Endothelial cell of hepatic sinusoid (primary cell): ENCODE data around the gene MNT.
"Not testable (repeated sequence)": the region's sequence is repeated elsewhere in the genome, so short reads cannot be mapped to it uniquely, and the experiment has no call there.

Source experiments
- in situ Hi-C: cut with HindIII; loops from 2 replicates; pipeline ENCODE4 v1.10.0; 2017; ENCODE audit warnings: low sequenced_read_pairs

The MNT gene, protein sequence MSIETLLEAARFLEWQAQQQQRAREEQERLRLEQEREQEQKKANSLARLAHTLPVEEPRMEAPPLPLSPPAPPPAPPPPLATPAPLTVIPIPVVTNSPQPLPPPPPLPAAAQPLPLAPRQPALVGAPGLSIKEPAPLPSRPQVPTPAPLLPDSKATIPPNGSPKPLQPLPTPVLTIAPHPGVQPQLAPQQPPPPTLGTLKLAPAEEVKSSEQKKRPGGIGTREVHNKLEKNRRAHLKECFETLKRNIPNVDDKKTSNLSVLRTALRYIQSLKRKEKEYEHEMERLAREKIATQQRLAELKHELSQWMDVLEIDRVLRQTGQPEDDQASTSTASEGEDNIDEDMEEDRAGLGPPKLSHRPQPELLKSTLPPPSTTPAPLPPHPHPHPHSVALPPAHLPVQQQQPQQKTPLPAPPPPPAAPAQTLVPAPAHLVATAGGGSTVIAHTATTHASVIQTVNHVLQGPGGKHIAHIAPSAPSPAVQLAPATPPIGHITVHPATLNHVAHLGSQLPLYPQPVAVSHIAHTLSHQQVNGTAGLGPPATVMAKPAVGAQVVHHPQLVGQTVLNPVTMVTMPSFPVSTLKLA

DNA sequence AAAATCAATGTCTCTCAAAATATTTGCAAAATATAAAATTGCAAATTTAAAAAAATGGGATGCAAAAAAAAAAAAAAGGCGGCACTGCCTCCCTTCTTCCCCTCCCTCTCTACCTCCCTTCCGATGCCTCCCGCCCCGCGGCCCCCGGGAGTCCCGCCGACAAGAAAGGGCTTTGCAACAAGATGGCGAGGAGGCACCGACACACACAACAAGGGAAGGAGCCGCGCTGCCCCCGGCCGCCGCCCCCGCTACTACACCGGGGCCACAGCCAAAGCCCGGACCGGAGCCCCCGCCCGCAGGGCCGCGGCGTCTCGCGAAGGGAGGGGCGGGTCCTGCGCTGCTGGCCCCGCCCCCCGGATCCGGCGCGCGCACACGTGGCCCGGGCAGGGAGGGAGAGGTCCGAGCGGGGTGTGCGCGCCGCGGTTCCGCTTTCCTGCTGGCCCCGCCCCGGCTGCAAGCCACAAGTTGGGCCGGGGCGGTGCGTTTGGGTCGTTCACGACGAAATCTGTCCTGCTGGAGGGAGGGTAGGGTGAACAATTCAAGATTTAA lies at the start of gene MNT:
Gene MNT (minus strand): TSS at position 184 of the 549 bp plus-strand sequence. CDS start 348 bp downstream, outside the sequence.
- in situ Hi-C loops = no loop called here

DNA sequence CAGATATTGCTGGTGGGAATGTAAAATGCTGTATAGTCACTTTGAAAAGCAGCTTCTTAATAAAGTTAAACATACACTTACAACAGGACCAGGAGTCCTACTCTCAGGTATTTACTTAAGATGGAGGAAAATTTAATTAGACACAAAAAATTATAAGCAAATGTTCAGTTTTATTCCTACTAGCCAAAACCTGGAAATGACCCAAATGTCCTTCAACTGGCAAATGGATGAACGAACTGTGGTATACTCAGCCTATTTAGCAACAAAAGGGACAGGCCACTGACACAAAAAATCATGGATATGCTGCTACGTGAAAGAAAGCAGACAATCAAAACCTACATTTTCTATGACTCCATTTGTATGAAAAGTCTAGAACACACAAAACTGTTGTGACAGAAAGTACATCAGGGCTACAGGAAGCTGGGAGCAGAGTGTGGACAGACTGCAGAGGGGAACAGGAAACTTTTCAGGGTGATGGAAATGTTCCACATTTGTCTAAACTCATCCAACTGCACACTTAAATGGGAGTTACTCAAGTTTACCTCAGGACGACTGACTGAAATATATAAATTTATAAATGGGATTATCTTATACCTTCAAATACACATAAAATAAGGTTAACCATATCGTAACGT lies 49.3 kb upstream of the MNT start:
- in situ Hi-C loops = no loop called here

DNA sequence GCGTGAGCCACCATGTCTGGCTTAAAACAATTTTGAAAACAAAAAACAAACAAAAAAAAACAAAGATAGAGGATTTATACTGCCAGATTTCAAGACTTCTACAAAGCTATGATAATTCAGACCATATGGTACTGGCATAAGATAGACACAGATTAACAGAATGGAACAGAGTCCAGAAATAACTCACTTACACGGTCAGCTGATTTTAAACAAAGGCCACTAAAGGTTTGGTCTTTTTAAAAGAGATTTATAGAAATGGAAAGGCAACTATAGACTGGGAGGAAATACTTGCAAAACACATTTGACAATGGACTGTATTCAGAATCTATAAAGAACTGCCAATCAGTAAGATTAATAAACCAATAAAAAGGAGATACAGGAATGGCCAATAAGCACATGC lies 48.6 kb upstream of the MNT start:
- in situ Hi-C loops = no loop called here

DNA sequence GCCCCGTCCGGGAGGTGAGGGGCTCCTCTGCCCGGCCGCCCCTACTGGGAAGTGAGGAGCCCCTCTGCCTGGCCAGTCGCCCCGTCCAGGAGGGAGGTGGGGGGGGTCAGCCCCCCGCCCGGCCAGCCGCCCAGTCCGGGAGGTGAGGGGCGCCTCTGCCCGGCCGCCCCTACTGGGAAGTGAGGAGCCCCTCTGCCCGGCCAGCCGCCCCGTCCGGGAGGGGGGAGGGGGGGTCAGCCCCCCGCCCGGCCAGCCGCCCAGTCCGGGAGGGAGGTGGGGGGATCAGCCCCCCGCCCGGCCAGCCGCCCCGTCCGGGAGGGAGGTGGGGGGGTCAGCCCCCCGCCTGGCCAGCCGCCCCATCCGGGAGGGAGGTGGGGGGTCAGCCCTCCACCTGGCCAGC lies 46.6 kb upstream of the MNT start:
- in situ Hi-C loops = not testable (repeated sequence)

DNA sequence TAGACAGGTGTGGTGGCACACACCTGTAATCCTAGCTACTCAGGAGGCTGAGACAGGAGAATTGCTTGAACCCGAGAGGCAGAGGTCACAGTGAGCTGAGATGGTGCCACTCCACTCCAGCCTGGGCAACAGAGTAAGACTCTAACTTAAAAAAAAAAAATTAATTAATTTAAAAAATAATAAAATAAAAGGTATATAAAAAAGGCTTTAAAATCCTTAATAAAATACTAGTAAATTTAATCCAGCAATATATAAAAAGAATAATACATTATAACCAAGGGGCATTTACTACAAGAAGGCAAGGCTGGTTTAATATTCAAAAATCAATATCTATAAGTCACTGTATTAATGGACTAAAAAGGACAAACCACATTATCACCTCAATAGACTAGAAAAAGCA lies 44.8 kb upstream of the MNT start:
- in situ Hi-C loops = no loop called here

DNA sequence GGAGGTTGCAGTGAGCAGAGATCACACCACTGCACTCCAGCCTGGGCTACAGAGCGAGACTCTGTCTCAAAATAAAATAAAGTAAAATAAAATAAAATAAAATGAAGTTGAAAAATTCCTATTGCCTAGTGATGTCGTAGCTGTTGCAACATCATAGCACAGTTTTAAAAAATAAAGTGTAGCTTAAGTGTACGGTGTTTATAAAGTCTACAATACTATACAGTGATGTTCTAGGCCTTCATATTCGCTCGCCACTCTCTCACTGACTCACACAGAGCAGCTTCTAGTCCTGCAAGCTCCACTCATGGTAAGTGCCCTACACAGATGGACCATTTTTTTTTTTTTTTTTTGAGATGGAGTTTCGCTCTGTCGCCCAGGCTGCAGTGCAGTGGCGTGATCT lies 43.5 kb upstream of the MNT start:
- in situ Hi-C loops = no loop called here

DNA sequence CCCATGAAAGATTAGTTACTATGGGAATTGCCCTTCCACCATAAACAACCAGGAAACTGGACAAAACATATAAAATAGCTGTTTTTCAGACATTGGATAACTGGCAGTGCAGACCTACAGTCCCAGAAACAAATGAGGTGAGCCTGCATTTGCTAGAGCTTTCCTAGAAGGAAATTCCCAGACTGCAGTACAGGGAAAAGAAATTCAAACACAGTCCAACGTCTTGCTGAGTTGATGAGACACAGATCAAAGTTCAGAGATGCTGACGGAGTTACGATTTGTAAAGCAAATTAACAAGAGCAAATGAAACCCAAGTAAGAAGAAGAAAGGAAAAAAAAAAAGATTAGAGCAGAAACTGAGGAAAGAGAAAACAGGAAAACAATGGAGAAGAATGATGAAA lies 41.3 kb upstream of the MNT start:
- in situ Hi-C loops = no loop called here

DNA sequence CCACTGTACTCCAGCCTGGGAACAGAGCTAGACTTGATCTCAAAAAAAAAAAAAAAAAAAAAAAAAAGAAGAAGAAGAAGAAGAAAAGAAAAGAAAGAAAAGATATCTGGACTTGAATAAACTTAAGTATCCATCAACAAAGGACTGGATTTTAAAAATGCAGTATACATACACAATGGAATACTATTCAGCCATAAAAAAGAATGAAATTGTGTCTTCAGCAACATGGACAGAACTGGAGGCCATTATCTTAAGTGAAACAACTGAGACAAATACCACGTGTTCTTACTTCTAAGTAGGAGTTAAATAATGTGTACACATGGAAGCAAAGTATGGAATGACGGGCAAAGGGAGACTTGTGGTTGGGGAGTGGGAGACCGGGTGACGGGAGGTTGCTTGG lies 40.1 kb upstream of the MNT start:
- in situ Hi-C loops = no loop called here

DNA sequence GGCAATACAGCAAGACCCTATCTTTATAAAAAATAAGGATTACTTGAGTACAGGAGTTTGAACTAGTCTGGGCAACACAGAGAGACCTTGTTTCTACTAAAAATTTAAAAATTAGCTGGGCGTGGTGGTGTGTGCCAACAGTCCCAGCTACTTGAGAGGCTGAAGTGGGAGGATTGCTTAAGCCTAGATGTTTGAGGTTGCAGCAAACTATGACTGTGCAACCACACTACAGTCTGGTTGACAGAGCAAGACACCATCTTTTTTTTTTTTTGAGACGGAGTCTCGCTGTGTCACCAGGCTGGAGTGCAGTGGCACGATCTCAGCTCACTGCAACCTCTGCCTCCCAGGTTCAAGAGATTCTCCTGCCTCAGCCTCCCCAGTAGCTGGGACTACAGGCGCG lies 39.1 kb upstream of the MNT start:
- in situ Hi-C loops = not testable (repeated sequence)

DNA sequence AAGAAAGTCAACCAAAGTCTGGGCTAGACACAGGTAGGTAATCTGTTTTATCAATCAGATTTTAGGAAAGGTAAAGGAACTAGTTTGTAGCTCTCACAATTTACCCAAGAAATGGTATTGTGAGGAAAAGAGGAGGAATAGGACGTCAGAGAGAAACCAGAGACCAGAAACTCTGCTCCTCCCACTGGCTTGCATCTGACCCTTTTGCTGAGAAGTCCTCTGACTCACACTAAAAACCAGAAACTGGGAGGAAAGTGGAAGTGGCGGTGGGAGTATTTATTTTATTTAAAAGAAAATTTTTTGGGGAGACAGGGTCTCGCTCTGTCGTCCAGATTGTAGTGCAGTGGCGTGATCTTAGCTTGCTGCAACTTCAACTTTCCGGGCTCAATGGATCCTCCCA lies 38.0 kb upstream of the MNT start:
- in situ Hi-C loops = no loop called here

DNA sequence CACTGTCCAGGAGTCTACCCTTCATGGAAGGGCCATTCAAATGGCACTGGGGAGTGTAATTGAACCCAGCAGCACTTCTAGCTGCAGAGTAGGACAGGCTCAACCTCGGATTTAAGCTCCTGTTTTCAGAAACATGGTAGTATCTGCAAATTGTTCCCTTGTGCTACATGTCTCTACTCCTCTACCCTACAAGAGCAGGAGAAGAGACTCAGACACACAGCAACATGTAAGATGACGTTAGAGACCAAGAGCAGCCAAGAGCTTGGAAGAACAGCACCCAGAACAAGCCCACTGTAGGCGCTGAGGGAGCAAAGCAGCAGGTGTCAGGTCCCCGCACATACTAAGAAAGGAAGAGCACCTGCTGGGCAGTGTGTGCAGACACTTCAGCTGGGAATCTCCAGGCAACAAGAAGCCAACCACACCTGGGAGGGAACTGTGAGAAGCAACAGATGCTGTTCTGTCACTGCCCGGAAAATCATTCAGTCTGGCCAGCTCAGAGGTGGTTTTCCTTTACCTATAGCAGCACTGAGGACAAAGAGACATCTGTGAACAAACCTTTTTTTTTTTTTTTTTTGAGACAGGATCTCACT lies 35.6 kb upstream of the MNT start:
- in situ Hi-C loops = no loop called here

DNA sequence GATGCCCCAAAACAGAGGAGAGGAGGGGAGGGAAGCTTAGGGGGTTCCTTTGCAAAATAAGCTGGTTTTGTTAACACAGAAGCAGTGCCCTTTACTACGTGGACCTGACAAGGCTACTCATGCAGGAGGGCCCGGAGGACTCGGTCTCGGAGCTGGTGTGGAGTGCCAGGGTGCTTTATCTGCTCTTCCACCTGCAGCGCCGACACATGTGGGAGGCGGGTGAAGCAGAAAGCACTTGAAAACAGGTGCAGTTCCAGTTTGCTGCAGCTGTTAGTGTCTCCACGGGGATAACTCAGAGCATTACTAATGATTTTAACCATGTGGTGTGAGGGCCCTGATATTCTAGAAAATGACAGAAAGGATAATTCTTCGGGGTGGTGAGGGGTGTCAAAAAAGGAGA lies 35.0 kb upstream of the MNT start:
- in situ Hi-C loops = no loop called here

DNA sequence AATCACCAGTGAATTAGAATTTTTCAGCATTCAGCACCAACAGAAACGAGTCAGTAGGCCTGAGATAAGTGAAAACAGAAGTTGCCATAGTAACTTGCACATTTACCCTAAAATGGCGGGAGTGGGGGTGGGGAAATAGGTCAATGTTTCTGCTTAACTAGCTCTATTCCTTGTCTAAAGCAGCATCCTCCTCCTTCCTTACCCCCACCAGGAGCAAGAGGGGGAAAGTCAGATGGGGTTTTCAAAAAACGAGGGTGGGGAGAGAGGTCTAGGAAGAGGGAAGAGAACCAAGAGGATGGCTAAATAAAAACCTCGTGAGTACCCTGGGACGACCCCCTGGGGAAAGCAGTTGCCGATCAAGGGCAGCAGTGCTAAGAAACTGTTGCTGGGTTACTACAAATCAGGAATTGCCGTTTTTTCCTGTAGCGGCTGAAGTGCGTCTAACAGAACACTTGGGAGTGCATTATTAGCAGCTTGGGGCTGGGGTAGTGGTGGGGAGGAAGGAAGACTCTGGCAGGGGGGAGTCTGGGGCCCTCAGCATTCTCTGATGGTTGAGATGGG lies 34.4 kb upstream of the MNT start:
- in situ Hi-C loops = no loop called here

DNA sequence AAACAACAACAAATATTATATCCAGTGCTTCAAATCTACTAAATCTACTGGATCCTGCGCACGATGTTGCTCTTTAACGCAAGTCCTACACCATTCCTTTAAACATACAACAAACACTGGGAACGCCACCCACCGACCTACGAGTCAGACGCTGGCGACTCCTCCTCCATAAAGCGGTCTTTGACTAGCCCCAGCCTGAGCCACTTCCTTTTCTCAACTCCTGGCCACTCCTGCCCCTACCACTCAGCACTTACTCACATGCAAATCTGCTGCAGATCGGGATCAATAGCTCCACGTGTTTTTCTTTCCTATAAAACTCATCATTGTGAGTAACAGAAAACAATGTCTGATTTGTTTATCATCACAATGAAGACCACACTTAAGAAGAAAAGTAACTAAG lies 32.8 kb upstream of the MNT start:
- in situ Hi-C loops = no loop called here

DNA sequence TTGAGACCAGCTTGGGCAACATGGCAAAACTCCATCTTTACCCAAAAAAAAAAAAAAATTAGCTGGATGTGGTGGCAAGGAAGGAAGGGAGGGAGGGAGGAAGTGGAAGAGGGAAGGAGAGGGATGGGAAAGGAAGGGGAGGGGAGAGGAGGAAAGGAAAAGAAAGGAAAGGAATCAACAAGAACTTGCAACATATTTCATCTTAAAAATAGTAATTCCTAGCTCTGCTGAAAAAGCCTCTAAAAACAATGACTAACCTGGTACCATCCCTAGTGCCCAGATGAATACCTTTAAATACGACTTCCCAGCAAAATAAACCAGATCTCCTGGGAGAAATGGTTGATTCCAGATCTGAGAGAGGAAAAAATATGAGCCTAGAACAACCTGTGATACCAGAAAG lies 27.1 kb upstream of the MNT start:
- in situ Hi-C loops = no loop called here

DNA sequence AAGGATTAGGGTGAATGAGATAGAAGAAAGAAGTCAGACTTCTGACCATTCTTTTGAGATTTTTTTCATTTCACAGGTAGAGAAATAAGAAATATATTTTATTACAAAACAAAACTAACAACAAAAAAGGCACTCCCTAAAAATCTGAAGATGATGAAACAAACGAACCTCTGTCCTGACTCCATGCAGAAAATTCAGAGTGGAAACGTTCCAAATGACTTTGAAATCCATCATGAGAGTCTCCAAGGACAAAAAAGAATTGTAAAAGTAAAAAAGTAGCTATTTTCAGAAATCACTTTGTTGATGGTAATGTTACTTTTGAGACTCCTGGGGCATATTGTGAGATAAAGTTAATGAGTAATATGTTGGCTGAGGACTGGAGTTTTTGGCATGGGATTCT lies 26.4 kb upstream of the MNT start:
- in situ Hi-C loops = no loop called here

DNA sequence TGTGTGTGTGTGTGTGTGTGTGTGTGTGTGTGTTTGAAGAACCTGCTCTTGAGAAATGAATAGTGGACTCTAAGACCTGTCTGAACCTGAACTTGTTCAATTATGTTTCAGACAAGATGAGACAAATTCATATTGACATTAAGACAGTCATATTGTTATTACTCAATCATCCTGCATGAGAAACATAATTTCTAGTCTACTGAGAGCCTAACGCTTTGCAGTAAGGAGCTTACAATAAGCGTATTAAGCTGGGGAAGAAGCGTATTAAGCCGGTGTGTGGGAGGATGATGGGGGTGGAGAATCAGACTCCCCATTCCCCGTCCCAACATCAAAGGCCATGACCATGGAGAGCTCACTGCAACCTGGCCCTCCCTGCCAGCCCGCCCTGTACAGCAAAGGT lies 22.4 kb upstream of the MNT start:
- in situ Hi-C loops = no loop called here

DNA sequence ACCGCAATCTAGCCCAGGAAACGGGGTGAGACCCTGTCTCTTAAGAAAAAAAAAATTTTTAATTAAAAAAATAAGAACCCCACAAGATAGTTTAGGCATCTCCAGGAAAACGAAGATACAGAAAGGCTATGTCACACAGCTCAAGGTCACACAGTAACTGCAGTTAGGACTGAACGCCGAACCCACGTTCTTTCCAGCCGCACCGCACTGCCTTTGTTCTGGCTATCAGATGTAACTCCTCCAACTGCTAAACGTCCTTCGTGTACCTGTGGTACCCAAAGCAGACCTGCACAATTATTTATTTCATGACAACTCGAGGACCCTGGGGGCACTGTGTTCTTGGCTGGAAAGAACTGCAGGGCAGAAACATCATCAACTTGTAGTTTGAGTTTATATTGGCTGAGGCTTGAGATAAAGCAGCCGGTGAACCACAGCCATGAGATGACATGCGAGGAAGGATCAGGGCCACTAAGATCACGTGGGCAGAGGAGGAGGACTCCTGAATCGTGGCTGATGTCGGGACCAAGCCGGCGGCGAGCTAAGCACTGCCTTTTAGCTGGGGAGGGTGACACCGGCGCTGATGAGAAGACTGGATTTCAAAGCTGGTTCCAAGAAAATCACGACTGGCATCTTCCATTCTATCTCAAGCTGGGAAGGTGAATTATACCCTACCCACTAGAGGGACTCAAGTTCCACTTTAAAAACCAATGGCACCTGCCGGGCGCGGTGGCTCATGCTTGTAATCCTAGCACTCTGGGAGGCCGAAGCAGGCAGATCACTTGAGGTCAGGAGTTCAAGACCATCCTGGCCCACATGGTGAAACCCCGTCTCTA lies 20.7 kb upstream of the MNT start:
- in situ Hi-C loops = no loop called here

DNA sequence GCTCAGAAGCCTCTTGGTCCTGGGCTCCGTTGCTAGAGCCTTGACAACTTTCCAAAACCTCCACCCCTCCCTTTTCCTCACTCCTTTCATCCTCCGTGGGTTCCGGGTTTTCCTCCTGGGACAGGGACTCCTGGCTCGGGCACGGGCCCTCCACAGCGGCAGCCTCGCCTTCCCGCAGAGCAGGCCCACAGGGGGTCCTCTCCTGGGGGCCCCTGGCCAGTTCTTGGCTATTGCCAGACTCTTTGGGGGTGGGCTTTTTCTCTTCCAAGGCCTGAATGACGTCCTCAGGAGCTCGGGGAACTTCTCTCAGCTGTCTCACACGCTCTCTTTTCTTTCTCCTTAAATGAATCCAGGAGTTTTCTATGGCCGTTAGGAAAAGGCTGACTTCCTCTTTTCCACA lies 19.3 kb upstream of the MNT start:
- in situ Hi-C loops = no loop called here

DNA sequence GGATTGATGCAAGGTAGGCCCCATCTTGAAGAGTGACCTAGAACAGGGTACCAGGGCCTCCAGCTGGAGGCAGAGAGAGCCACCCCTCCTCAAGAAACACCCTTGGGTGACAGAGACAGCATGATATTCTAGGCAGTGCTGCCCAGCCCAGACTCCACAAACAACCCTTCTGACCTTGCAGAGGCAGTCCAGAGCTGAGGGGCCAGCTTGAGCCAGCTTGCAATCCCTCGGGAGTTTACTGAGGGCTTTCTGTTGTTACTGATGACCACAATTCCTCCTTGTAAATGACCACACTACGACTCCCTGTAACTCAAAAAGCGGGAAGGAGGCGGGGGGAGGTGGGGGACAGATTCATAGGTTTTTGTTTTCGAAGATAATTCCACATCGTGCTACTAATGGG lies 18.6 kb upstream of the MNT start:
- in situ Hi-C loops = loop anchor here (5.0 to 10.0 kb wide), 2 partner anchors 57 to 65 kb away; no protein-coding TSS in a partner anchor
